GM12801 (cell line): ENCODE measurements around the gene POGK.

Source experiments
- TF ChIP-seq, protein P1 (sequence below): IDR thresholded peaks from one replicate; pipeline ENCODE4 v1.5.1; 2011; ENCODE audit warnings: control low read depth; ENCODE audit not compliant: insufficient read length; ENCODE audit errors: extremely low read depth

Gene POGK

DNA sequence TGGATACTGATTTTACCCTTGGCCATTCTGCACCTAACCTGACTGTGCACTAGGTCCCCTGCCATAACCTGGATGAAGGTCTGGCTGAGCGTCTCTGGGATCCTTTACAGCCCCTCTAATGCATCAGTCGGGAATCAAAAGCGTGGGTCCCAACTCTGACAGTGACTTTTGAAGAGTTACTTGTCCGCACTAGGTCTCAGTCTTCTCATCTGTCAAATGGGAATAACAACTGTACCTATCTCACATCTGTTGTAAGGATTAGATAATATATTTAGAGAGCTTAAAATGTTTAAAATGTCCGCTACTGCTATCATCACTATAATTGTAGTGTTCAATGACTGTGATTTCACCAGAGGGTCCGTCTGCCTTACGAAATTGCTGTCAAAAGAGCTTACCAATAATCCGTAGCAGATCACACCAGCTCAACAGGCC lies 36.0 kb downstream of the POGK start:
- TF ChIP-seq, protein P1, sequence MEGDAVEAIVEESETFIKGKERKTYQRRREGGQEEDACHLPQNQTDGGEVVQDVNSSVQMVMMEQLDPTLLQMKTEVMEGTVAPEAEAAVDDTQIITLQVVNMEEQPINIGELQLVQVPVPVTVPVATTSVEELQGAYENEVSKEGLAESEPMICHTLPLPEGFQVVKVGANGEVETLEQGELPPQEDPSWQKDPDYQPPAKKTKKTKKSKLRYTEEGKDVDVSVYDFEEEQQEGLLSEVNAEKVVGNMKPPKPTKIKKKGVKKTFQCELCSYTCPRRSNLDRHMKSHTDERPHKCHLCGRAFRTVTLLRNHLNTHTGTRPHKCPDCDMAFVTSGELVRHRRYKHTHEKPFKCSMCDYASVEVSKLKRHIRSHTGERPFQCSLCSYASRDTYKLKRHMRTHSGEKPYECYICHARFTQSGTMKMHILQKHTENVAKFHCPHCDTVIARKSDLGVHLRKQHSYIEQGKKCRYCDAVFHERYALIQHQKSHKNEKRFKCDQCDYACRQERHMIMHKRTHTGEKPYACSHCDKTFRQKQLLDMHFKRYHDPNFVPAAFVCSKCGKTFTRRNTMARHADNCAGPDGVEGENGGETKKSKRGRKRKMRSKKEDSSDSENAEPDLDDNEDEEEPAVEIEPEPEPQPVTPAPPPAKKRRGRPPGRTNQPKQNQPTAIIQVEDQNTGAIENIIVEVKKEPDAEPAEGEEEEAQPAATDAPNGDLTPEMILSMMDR: no peak

DNA sequence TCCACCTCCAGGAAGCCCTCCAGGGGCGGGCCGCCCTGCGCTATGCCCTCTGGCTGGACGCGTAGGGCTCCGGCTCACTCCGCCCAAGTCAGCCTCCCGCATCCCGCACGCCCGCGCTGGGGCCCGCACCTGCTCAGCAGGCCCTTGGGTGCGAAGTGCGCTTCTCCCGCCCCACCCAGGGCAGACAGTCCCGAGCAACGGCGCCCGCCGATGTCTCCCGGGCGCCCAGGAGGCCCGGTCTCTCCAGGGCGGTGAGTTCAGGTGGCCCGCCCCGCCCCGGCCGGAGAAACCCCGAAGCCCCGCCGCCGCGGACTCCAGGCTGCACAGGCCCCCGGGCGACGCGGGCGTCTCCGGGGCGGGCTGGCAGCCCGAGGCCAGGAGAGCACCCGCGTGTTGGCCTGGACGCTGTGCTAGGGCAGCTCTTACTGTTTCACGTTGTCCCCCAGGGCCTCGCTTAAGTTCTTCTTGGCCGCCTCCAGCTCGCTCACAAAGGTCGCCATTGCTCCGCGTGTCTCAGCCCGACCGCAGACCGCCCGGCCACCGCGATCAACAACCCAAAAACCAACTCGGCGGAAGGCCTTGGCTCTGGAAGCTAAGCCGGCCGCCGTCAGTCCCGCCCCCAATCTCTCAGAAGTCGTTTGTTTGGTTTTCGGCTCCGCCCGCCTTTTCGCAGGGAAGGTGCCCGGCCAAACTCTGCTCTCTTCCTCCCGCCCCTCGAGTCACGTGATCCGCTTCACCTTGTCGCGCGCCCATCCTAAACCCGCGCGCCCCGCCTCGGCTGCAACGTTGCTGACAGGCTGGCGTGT lies 36.7 kb downstream of the POGK start, which contains the start of gene TADA1:
Gene TADA1 (minus strand): TSS at position 531 of the 806 bp plus-strand sequence. CDS start 31 bp downstream, at position 500.
- TF ChIP-seq, protein P1: no peak

DNA sequence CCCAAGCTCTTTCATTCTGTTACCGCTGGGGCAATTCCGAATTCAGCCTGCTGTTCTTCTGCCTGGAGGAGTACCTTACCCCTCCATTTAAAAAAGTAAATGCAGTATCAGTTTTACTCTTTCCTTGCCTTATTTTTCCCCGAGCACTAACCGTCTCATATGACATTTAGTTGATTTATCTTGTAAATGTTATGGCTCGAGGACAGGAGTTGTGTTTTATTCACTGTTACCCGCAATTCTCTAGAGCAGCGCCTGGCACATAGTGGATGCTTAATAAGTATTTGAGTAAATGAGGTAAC lies 37.2 kb downstream of the POGK start:
- TF ChIP-seq, protein P1: no peak

DNA sequence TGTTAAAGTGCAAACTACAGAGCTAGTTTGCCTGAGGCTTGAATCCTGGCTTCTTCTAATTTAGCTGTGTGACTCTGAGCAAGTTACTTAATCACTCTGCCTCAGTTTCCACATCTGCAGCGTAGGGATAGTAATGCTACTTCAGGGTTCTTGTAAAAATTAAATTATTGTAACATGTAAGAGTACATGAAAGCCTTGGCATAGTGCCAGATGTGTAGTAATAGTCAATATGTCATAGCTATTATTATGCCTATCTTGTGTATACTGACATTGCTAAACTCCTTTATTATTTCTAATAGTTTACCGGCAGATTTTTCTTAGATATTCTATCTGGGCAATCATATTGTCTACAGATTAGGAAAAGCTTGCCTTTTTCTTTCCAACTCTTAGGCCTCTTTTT lies 43.6 kb downstream of the POGK start:
- TF ChIP-seq, protein P1: no peak

DNA sequence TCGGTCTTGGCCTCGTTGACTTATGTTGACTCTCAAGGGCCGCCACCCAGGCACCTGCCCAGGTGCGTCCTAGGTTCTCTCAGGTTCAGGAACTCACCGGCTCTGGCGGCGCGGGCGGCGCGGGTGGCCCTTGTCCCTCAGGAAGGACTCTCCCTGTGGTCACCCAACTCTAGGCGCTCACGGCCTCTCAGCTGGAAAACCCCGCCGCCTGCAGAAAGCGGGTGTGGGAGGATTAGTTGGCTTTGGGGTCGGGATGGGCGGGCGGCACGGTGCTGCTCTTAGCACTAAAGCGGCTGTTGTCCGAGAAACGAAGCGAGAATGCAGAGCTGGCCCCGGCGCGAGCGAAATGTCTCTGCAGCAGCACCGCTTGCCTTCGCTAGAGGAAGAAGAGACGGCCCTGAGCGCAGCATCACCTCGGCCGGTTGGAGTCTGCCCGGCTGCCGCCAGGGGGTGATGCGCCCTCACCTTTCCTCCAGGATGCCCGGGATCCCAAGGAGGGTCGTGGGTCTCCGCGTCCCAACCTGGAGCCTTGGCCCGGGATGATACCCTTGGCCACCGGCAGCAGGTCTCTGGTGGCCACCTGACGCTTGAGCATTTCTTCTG lies 44.9 kb downstream of the POGK start:
- TF ChIP-seq, protein P1: no peak

DNA sequence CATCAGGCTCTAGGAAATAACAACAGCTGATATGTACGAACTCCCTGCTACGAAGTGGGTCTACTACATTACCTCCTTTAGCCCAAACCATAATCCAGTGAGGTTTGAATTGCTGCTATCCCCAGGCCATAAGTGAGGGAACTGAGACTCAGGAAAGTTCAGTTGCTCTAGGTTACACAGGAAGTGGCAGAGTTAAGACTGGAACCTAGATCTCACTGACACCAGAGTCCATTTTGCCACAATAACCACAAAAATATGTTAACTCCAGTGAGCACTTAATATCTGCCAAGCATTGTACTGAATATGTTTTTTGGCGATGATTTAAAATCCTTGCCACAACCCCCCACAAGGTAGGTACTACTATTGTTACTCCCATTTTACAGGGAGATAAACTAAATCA lies 45.7 kb downstream of the POGK start:
- TF ChIP-seq, protein P1: no peak

DNA sequence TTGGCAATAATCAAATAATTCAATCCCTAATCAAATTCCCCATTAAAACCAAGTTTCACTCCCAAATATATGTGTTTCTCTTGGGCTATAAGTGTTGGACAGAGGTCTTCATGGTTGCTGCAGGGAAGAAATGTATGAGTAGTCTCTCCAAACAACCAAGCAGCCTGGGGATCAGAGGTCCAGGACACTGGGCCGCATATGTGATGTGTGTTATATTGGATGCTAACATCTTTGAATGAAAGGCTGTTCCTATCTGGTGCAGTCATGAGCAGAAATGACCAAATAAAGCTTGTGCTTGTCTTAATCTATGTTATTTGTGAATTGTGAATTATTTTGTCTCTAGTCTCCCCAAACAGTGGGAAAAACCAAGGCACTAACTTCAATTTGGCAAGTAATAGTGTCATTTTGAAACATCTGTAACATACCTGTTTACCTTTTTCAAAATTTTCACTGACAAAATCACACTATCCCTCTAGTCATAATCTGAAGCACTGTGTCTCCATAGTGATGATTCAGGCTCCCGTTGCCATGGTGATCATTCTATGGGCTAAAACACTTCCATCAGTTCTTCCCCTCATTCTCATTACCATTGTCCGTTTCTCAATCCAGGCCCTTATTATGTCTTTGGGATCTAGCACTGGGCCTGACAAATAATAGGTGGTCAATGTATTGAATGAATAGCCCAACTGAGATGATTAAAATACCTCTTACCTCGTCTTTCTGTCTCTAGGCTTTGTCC lies 49.3 kb downstream of the POGK start:
- TF ChIP-seq, protein P1: no peak
